IPS-15b (cell line): ENCODE results near the gene CNPY2.
"Not testable (repeated sequence)": the region's sequence is repeated elsewhere in the genome, so short reads cannot be mapped to it uniquely, and the experiment has no call there.

Experiments
- H3K27me3 ChIP-seq: one replicate; pipeline ENCODE4 v1.6.1; 2013; ENCODE audit warnings: low read length; ENCODE audit not compliant: control insufficient read depth, insufficient read depth
- H3K36me3 ChIP-seq: one replicate; pipeline ENCODE4 v1.6.1; 2013; ENCODE audit warnings: low read length; ENCODE audit not compliant: control insufficient read depth, insufficient read depth
- H3K4me1 ChIP-seq: one replicate; pipeline ENCODE4 v1.6.1; 2013; ENCODE audit warnings: mild to moderate bottlenecking, low read length; ENCODE audit not compliant: control insufficient read depth, insufficient read depth
- H3K4me3 ChIP-seq: one replicate; pipeline ENCODE4 v1.5.1; 2013; ENCODE audit warnings: low read depth, low read length
- H3K9ac ChIP-seq: one replicate; pipeline ENCODE4 v1.6.1; 2013; ENCODE audit warnings: low read depth, mild to moderate bottlenecking, low read length
- H3K9me3 ChIP-seq: one replicate; pipeline ENCODE4 v1.6.1; 2013; ENCODE audit warnings: mild to moderate bottlenecking, low read length; ENCODE audit not compliant: control insufficient read depth, insufficient read depth

The CNPY2 gene

GRCh38 chr12:56304276-56304675, 11.5 kb downstream of the CNPY2 start:
- H3K4me1 ChIP-seq, result peaks cover 6% of the 10 kb centered on the region
- H3K27me3 ChIP-seq, result no peaks in the 10 kb centered on the region
- H3K9ac ChIP-seq, result no peak overlapping the region
- H3K4me3 ChIP-seq, result no peak overlapping the region
- H3K9me3 ChIP-seq, result no peaks in the 10 kb centered on the region
- peaks cover 26% of the 10 kb centered on the region for H3K36me3 ChIP-seq

- Histone ChIP-seq H3K9me3 (no peaks in the 10 kb centered on the region), H3K9ac (peak overlapping the region; percentile 88), H3K4me1 (peaks cover 6% of the 10 kb centered on the region), H3K4me3 (peak overlapping the region; percentile 78), H3K36me3 (peaks cover 15% of the 10 kb centered on the region), H3K27me3 (no peaks in the 10 kb centered on the region)
Measured at GRCh38 chr12:56300644-56301464, 14.9 kb downstream of the CNPY2 start.

- Histone ChIP-seq H3K27me3 (no peaks in the 10 kb centered on the region), H3K36me3 (peaks cover 8% of the 10 kb centered on the region), H3K4me3 (peak within 1 kb of the TSS; percentile 90), H3K9ac (peak within 1 kb of the TSS; percentile 88), H3K4me1 (peaks cover 6% of the 10 kb centered on the region), H3K9me3 (no peaks in the 10 kb centered on the region)
Measured at GRCh38 chr12:56299853-56300643, 15.7 kb downstream of the CNPY2 start, which contains the start of gene CS. Gene CS (minus strand): TSS chr12:56300330. CDS start chr12:56300201, 129 bp downstream.

- Histone ChIP-seq H3K4me1 (peaks cover 6% of the 10 kb centered on the region), H3K36me3 (peaks cover 6% of the 10 kb centered on the region)
Measured at GRCh38 chr12:56299308-56299852, 16.4 kb downstream of the CNPY2 start.

GRCh38 chr12:56298828-56299227, 17.0 kb downstream of the CNPY2 start:
- Histone ChIP-seq H3K27me3 (no peaks in the 10 kb centered on the region), H3K9ac (no peak overlapping the region), H3K4me1 (peaks cover 6% of the 10 kb centered on the region), H3K36me3 (peaks cover 7% of the 10 kb centered on the region), H3K9me3 (no peaks in the 10 kb centered on the region), H3K4me3 (peak overlapping the region; percentile 90)

More at GRCh38 chr12:56299308-56299852, 16.4 kb downstream of the CNPY2 start:
- Histone ChIP-seq H3K9me3 (no peaks in the 10 kb centered on the region), H3K27me3 (no peaks in the 10 kb centered on the region), H3K9ac (peak overlapping the region; percentile 81), H3K4me3 (peak overlapping the region; percentile 90)

GRCh38 chr12:56297400-56297799, 18.4 kb downstream of the CNPY2 start:
- Histone ChIP-seq H3K9ac (no peak overlapping the region), H3K27me3 (no peaks in the 10 kb centered on the region), H3K4me1 (peaks cover 6% of the 10 kb centered on the region), H3K36me3 (peaks cover 7% of the 10 kb centered on the region), H3K4me3 (no peak overlapping the region), H3K9me3 (no peaks in the 10 kb centered on the region)

- Histone ChIP-seq H3K9me3 (no peaks in the 10 kb centered on the region), H3K4me1 (peaks cover 6% of the 10 kb centered on the region), H3K36me3 (peaks cover 13% of the 10 kb centered on the region), H3K27me3 (no peaks in the 10 kb centered on the region), H3K9ac (no peak overlapping the region), H3K4me3 (no peak overlapping the region)
Measured at GRCh38 chr12:56296295-56296694, 19.5 kb downstream of the CNPY2 start.

- Histone ChIP-seq H3K36me3 (peaks cover 15% of the 10 kb centered on the region), H3K4me3 (no peak overlapping the region), H3K27me3 (no peaks in the 10 kb centered on the region), H3K4me1 (no peaks in the 10 kb centered on the region), H3K9me3 (no peaks in the 10 kb centered on the region), H3K9ac (no peak overlapping the region)
Measured at GRCh38 chr12:56293795-56294194, 22.0 kb downstream of the CNPY2 start.

GRCh38 chr12:56288705-56289387, 26.9 kb downstream of the CNPY2 start:
- H3K36me3 ChIP-seq, result peaks cover 34% of the 10 kb centered on the region
- H3K9ac ChIP-seq, result no peak overlapping the region
- no peaks in the 10 kb centered on the region for H3K27me3 ChIP-seq

GRCh38 chr12:56286044-56286830, 29.6 kb downstream of the CNPY2 start:
- H3K36me3 ChIP-seq, result peaks cover 37% of the 10 kb centered on the region
- no peak overlapping the region for H3K9ac ChIP-seq
- H3K27me3 ChIP-seq, result no peaks in the 10 kb centered on the region
- H3K4me3 ChIP-seq, result no peak overlapping the region
- H3K4me1 ChIP-seq, result no peaks in the 10 kb centered on the region
- H3K9me3 ChIP-seq, result no peaks in the 10 kb centered on the region

More at GRCh38 chr12:56288705-56289387, 26.9 kb downstream of the CNPY2 start:
- Histone ChIP-seq H3K9me3 (no peaks in the 10 kb centered on the region), H3K4me1 (no peaks in the 10 kb centered on the region), H3K4me3 (no peak overlapping the region)

GRCh38 chr12:56284263-56284662, 31.5 kb downstream of the CNPY2 start:
- H3K27me3 ChIP-seq, H3K4me3 ChIP-seq, H3K9me3 ChIP-seq, H3K4me1 ChIP-seq, H3K9ac ChIP-seq: not testable (repeated sequence)
- peaks cover 42% of the 10 kb centered on the region for H3K36me3 ChIP-seq
